K562 (cell line): ENCODE measurements around the gene PDIA4. TPM values are rescaled to one million over a fixed set of nuclear protein-coding genes. Genes with fewer than 3 reads are reported as not detected.

Experiments used
- ATAC-seq: fragments of 200-7000 bp; cut with Tn5 transposase; 3 replicates; pipeline ENCODE4 v1.9.1; 2020; ENCODE audit warnings: moderate library complexity
- BruUV-seq: library from RNA; stranded (reverse); fragments of 400-500 nt; replicated peaks from 2 replicates; lab custom pipeline; 2021; lab: Mats Ljungman, UMichigan
- CTCF ChIA-PET: fragments of 300-600 bp; formaldehyde crosslinking; extraction: SDS; loops from one replicate; lab custom pipeline; 2021; ENCODE audit warnings: low intra/inter-chr PET ratio; lab: Yijun Ruan, JAX
- POLR2A ChIA-PET: fragments of 300-600, 350-650 bp; sonication (Branson Sonifier 250); formaldehyde crosslinking; extraction: SDS; loops from one replicate; lab custom pipeline; 2021; ENCODE audit warnings: antibody characterized with exemption, inconsistent platforms; lab: Yijun Ruan, JAX
- DNase-seq, 4 experiments: peaks; one replicate each; pipeline versions ENCODE4 v3.0.0 to v3.0.0-alpha.2; 2011 to 2018; ENCODE audit warnings: low spot score in 3 of 4, mixed read lengths in 3 of 4; ENCODE audit errors: extremely low read depth in 1 of 4
- FAIRE-seq: peaks from 2 replicates; lab custom pipeline; 2011; peaks lifted over from hg19 to GRCh38; lab: Jason Lieb, UNC
- H2AFZ ChIP-seq: 2 replicates; pipeline ENCODE4 v1.6.0; 2011; ENCODE audit warnings: low read depth, low read length, control low read depth, inconsistent platforms
- H3K27ac ChIP-seq: fragments of 200-600 bp; 3 replicates; pipeline ENCODE4 v1.8.0; 2011; ENCODE audit warnings: low read depth, mild to moderate bottlenecking, control low read depth, inconsistent platforms, low read length, moderate library complexity, mixed read lengths; ENCODE audit errors: extremely low read depth
- H3K27me3 ChIP-seq, 2 experiments: fragments of 300-600 bp in 1 of 2; 2 replicates in 1 of 2; 3 replicates in 1 of 2; pipeline versions ENCODE4 v1.6.0 to v1.8.0; 2011; ENCODE audit warnings: inconsistent platforms in 2 of 2, low read length in 2 of 2, mild to moderate bottlenecking in 1 of 2, mixed read lengths in 1 of 2, moderate library complexity in 1 of 2; ENCODE audit not compliant: control insufficient read depth in 2 of 2, insufficient read depth in 2 of 2
- H3K36me3 ChIP-seq: fragments of 300-600 bp; 3 replicates; pipeline ENCODE4 v1.8.0; 2011; ENCODE audit warnings: mild to moderate bottlenecking, low read length, inconsistent platforms; ENCODE audit not compliant: control insufficient read depth, insufficient read depth
- H3K4me1 ChIP-seq, 2 experiments: fragments of 200-600 bp in 1 of 2; replicated peaks in 1 of 2; 2 replicates in 1 of 2; 3 replicates in 1 of 2; pipeline versions ENCODE4 v1.5.1 to v1.8.0; 2011; ENCODE audit warnings: inconsistent platforms in 2 of 2, low read length in 2 of 2, mild to moderate bottlenecking in 1 of 2, mixed read lengths in 1 of 2, moderate library complexity in 1 of 2; ENCODE audit not compliant: control insufficient read depth in 2 of 2, insufficient read depth in 2 of 2
- H3K4me2 ChIP-seq: 2 replicates; pipeline ENCODE4 v1.6.1; 2011; ENCODE audit warnings: low read length, control low read depth, inconsistent platforms, mixed read lengths; ENCODE audit not compliant: insufficient read depth
- H3K4me3 ChIP-seq: fragments of 200-600 bp; sonication (generic), shearing (Covaris generic); 2 replicates; pipeline ENCODE4 v1.5.1; 2016; ENCODE audit warnings: control low read depth, inconsistent platforms
- H3K79me2 ChIP-seq: fragments of 200-600 bp; 3 replicates; pipeline ENCODE4 v1.8.0; 2011; ENCODE audit warnings: low read length, inconsistent platforms; ENCODE audit not compliant: control insufficient read depth, insufficient read depth
- H3K9ac ChIP-seq, 2 experiments: 2 replicates each; pipeline versions ENCODE4 v1.6.0 to v1.6.1; 2011; ENCODE audit warnings: low read depth in 2 of 2, low read length in 2 of 2, control low read depth in 1 of 2, inconsistent platforms in 1 of 2, mild to moderate bottlenecking in 1 of 2, mixed read lengths in 1 of 2; ENCODE audit not compliant: insufficient read depth in 1 of 2
- H3K9me1 ChIP-seq: one replicate; pipeline ENCODE4 v1.6.0; 2011; ENCODE audit warnings: inconsistent platforms, mild to moderate bottlenecking, low read length, moderate library complexity; ENCODE audit not compliant: control insufficient read depth, insufficient read depth
- H3K9me3 ChIP-seq: replicated peaks from 2 replicates; pipeline ENCODE4 v1.5.1; 2011; ENCODE audit warnings: low read depth, low read length, inconsistent platforms; ENCODE audit not compliant: control insufficient read depth, insufficient read depth
- H4K20me1 ChIP-seq: replicated peaks from 2 replicates; pipeline ENCODE4 v1.6.1; 2011; ENCODE audit warnings: low read length, inconsistent platforms, mixed read lengths; ENCODE audit not compliant: control insufficient read depth, insufficient read depth
- ADNP ChIP-seq: fragments of 200-800 bp; sonication (Bioruptor generic); IDR thresholded peaks from 2 replicates; pipeline ENCODE4 v1.6.1; 2016; ENCODE audit warnings: missing genetic modification characterization, missing compliant biosample characterization
- ARID2 ChIP-seq: fragments of 450-650 bp; IDR thresholded peaks from 2 replicates; pipeline ENCODE4 v1.6.1; 2017; ENCODE audit warnings: antibody characterized with exemption, mild to moderate bottlenecking
- ATF6 ChIP-seq: sonication (generic); formaldehyde crosslinking; IDR thresholded peaks from 2 replicates; pipeline ENCODE4 v1.4.0; 2020; ENCODE audit warnings: mild to moderate bottlenecking, missing genetic modification reagents
- EGR1 ChIP-seq: fragments of 450-650 bp; conservative IDR thresholded peaks from 2 replicates; pipeline ENCODE4 v1.6.1; 2017; ENCODE audit warnings: mild to moderate bottlenecking
- FOXK1 ChIP-seq: sonication (generic); formaldehyde crosslinking; IDR thresholded peaks from 2 replicates; pipeline ENCODE4 v1.8.0; 2022; ENCODE audit warnings: missing genetic modification reagents, mild to moderate bottlenecking, borderline replicate concordance
- ILK ChIP-seq: fragments of 450-650 bp; IDR thresholded peaks from 2 replicates; pipeline ENCODE4 v1.6.1; 2016; ENCODE audit warnings: missing genetic modification characterization, low read depth, mild to moderate bottlenecking, missing compliant biosample characterization, moderate library complexity, borderline replicate concordance
- L3MBTL2 ChIP-seq: fragments of 450-650 bp; IDR thresholded peaks from 2 replicates; pipeline ENCODE4 v1.6.1; 2016; ENCODE audit warnings: mild to moderate bottlenecking, moderate library complexity
- LARP7 ChIP-seq: fragments of 450-650 bp; IDR thresholded peaks from 2 replicates; pipeline ENCODE4 v1.6.1; 2016
- LEF1 ChIP-seq: fragments of 450-650 bp; IDR thresholded peaks from 2 replicates; pipeline ENCODE4 v1.6.1; 2016; ENCODE audit warnings: mild to moderate bottlenecking
- NCOA6 ChIP-seq: fragments of 450-650 bp; IDR thresholded peaks from 2 replicates; pipeline ENCODE4 v1.6.1; 2017; ENCODE audit warnings: mild to moderate bottlenecking
- POLR2A ChIP-seq: fragments of 450-650 bp; conservative IDR thresholded peaks from 2 replicates; pipeline ENCODE4 v1.6.1; 2016
- POLR2G ChIP-seq: fragments of 200-400 bp; formaldehyde crosslinking; IDR thresholded peaks from 2 replicates; pipeline ENCODE4 v1.6.1; 2017; ENCODE audit warnings: low read depth, mild to moderate bottlenecking, antibody characterized with exemption, low read length, moderate library complexity
- RBFOX2 ChIP-seq: fragments of 200-400 bp; formaldehyde crosslinking; IDR thresholded peaks from 2 replicates; pipeline ENCODE4 v1.6.1; 2017; ENCODE audit warnings: low read depth, mild to moderate bottlenecking, low read length, moderate library complexity
- SUPT5H ChIP-seq: fragments of 450-650 bp; IDR thresholded peaks from 2 replicates; pipeline ENCODE4 v1.6.1; 2016
- TCF7 ChIP-seq: sonication (generic); IDR thresholded peaks from 2 replicates; pipeline ENCODE4 v1.6.1; 2016; ENCODE audit warnings: antibody characterized with exemption, borderline replicate concordance
- ZC3H4 ChIP-seq: sonication (generic); formaldehyde crosslinking; IDR thresholded peaks from 2 replicates; pipeline ENCODE4 v1.9.0; 2021; ENCODE audit warnings: missing genetic modification reagents, borderline replicate concordance
- ZFX ChIP-seq: sonication (generic); formaldehyde crosslinking; IDR thresholded peaks from 2 replicates; pipeline ENCODE4 v1.8.0; 2022; ENCODE audit warnings: mild to moderate bottlenecking, missing genetic modification reagents, moderate library complexity
- ZNF561 ChIP-seq: fragments of 450-650 bp; formaldehyde crosslinking; conservative IDR thresholded peaks from 2 replicates; pipeline ENCODE4 v1.4.0; 2020; ENCODE audit warnings: mild to moderate bottlenecking, moderate library complexity
- WGBS: fragments of 100-300 bp; shearing (Covaris generic); methylation state at CpG from one replicate; pipeline ENCODE4 v1.1.6; 2016; ENCODE audit warnings: low coverage, mixed read lengths; ENCODE audit not compliant: insufficient coverage; ENCODE audit errors: missing lambda C conversion rate; 5-methylcytosine and 5-hydroxymethylcytosine counted together
- in situ Hi-C: fragments of 300-500 bp; cut with MboI; formaldehyde crosslinking; loops from 4 replicates; pipeline ENCODE4 v1.15.0; 2018; ENCODE audit warnings: inconsistent platforms, mixed read lengths
- intact Hi-C: fragments of 100-400 bp; cut with micrococcal nuclease; formaldehyde crosslinking; loops from 2 replicates; pipeline ENCODE4 v1.14.2; 2022
- polyA plus RNA-seq, 8 experiments: library from polyadenylated mRNA; depleted of rRNA in 4 of 8; stranded (reverse) in 5 of 8; unstranded in 3 of 8; fragments of >200 nt; fragmentation: Nextera tagmentation in 2 of 8; fragmentation: Illumina TruSeq in 1 of 8; extraction: Ambion mirVana in 2 of 8; extraction: Trizol in 1 of 8; gene quantifications; 2 replicates each; pipeline versions ENCODE4 v1.2.1 to v1.2.3, GENCODE V29; 2011 to 2014; ENCODE audit warnings: inconsistent platforms in 1 of 8, missing spikeins in 1 of 8
- total RNA-seq, 7 experiments: library from RNA; depleted of rRNA in 6 of 7; stranded (reverse); fragments of >200 nt in 6 of 7; fragmentation: Illumina TruSeq in 2 of 7; extraction: Trizol in 2 of 7; gene quantifications; 2 replicates each; pipeline versions ENCODE4 v1.2.1 to v1.2.3, GENCODE V29; 2011 to 2021; ENCODE audit warnings: low replicate concordance in 1 of 7

Gene PDIA4
- total and polyA plus RNA-seq, 9 of the 15 experiments (the other 6 are each of a cell fraction or from before 2014, with no cell fraction given), result 9.1 to 175 (median 146) TPM

- H3K27me3 ChIP-seq, result no peaks in the 10 kb centered on the region
- peaks cover 7% of the 10 kb centered on the region for H3K9me1 ChIP-seq
- in situ Hi-C loops (loop anchor here (5.0 kb wide), 1 partner anchor 64 kb away; no protein-coding TSS in a partner anchor), intact Hi-C loops (no loop called here)
- H3K4me1 ChIP-seq, result peaks cover 0 to 6% of the 10 kb centered on the region in 2 experiments; a peak in 1 of 5 replicates
- peak overlapping the region in 1 of 2 experiments; percentile 50; a peak in 1 of 4 replicates for H3K9ac ChIP-seq
- H3K9me3 ChIP-seq, result no peaks in the 10 kb centered on the region
- no peak overlapping the region for H3K4me2 ChIP-seq
- BruUV-seq, result no TSS peak
- POLR2A ChIA-PET, result interaction anchor here (0.6 to 2.0 kb wide), 5 partner anchors 9 to 848 kb away, joined by 3 to 10 read pairs (median 3); partner anchors contain the start of gene ZNF783
- H3K36me3 ChIP-seq, result peaks cover 64% of the 10 kb centered on the region
- DNase-seq, result no peak
- FAIRE-seq, result no peak
- H3K4me3 ChIP-seq, result no peak overlapping the region
- ATAC-seq, result no peak
- H4K20me1 ChIP-seq, result peaks cover 7% of the 10 kb centered on the region
- CTCF ChIA-PET, result interaction anchor here (0.7 kb wide), 1 partner anchor 15 kb away, joined by 6 read pairs; no protein-coding TSS in a partner anchor
- no peak overlapping the region for H3K27ac ChIP-seq
- H2AFZ ChIP-seq, result no peak overlapping the region
- 82% methylated on average over 11 of the region's 11 CpGs for WGBS
- H3K79me2 ChIP-seq, result no peaks in the 10 kb centered on the region
- TF ChIP-seq NCOA6, result no peak
- TF ChIP-seq L3MBTL2, result no peak
- TF ChIP-seq ARID2, result no peak
- TF ChIP-seq FOXK1 (CRISPR knock-in tag), result no peak
- no peak for TF ChIP-seq LEF1
- no peak for TF ChIP-seq ATF6 (CRISPR knock-in tag)
- peak; percentile 31; the same call in 1 of the 2 replicates for TF ChIP-seq RBFOX2
- TF ChIP-seq ZNF561 (CRISPR knock-in tag), result no peak
- no peak for TF ChIP-seq TCF7
- no peak for TF ChIP-seq LARP7
- TF ChIP-seq POLR2G, result peak; percentile 57
- TF ChIP-seq ADNP, result no peak
- no peak for TF ChIP-seq ZC3H4 (CRISPR knock-in tag)
- TF ChIP-seq POLR2A, result 0 out of 2 replicates have a peak, but pooled peaks have one; percentile 12
- 0 out of 2 replicates have a peak, but pooled peaks have one; percentile 14 for TF ChIP-seq SUPT5H
- no peak for TF ChIP-seq ZFX (CRISPR knock-in tag)
- TF ChIP-seq EGR1, result no peak
- TF ChIP-seq ILK (tag), result no peak
Observed at GRCh38 chr7:149003018-149003417, 25.3 kb downstream of the PDIA4 start.
